Measurements from ENCODE around the gene IL6R.
A peak's percentile ranks its signal among the peaks of the same experiment; 100 is the strongest.
"Not testable (repeated sequence)": the region's sequence is repeated elsewhere in the genome, so short reads cannot be mapped to it uniquely, and the experiment has no call there.

IL6R gene

DNA sequence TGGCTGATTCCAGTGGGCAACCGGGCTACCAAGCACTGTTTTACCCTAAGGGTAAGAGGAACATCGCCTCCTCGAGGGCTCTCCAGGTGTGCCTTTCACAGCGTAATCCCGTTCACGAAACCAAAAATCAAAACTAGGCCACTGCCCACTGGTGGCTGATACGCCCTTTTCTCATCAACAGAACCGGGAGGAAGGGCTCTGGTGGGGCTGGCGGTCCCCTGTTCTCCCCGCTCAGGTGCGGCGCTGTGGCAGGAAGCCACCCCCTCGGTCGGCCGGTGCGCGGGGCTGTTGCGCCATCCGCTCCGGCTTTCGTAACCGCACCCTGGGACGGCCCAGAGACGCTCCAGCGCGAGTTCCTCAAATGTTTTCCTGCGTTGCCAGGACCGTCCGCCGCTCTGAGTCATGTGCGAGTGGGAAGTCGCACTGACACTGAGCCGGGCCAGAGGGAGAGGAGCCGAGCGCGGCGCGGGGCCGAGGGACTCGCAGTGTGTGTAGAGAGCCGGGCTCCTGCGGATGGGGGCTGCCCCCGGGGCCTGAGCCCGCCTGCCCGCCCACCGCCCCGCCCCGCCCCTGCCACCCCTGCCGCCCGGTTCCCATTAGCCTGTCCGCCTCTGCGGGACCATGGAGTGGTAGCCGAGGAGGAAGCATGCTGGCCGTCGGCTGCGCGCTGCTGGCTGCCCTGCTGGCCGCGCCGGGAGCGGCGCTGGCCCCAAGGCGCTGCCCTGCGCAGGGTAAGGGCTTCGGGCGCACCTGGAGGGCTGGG is at the start of gene IL6R:
IL6R (plus strand) TSS at position 360 of the 763 bp plus-strand sequence; CDS start at position 647, 287 bp downstream.
- DNase-seq, result peak; percentile 62

DNA sequence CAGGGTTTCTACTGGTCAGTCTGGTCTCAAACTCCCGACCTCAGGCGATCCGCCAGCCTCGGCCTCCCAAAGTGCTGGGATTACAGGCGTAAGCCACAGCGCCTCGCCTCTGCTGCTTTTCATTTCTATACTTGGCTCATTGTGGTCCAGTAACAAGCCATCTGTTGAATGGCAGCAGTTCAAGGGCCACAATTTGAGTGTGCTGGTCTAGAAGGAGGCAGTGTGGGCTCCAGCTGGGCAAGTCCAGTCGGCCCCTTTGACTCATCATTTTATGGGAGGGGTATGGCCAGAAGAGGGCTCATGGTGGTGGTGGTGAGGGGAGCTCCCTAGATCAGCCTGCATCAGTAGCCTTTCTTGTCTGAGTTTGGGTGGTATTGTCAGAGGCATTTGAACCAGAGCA is 46.6 kb upstream of the IL6R start:
- no peak for DNase-seq

DNA sequence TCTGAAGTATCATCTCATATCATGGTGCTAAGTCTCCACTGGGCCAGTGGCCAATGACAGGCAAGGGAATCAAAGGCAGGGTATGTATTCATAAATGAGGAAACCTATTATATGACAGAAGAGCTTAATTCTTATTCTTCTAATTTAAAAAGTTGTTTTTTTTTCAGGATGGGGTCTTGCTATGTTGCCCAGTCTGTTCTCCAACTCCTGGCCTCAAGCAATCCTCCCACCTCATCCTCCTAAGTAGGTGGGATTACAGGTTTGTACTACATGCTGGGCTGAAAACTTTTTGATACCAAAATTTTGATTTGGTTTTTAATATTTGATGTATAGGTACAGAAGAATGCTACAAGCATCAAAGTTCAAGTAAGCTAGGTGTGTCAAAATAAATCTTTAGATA is 44.9 kb upstream of the IL6R start:
- no peak for DNase-seq

DNA sequence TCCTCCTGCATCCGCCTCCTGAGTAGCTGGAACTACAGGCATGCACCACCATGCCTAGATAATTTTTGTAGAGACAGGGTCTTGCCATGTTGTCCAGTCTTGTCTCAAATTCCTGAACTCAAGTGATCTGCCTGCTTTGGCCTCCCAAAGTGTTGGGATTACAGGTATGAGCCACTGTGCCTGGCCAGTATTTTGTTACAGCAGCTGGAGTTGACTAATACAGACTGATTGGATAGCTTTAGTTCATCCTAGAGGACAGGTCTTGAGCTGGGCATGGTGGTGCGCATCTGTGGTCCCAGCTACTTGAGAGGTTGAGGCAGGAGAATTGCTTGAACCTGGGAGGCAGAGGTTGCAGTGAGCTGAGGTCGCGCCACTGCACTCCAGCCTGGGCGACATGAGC is 44.3 kb upstream of the IL6R start:
- DNase-seq, result not testable (repeated sequence)

DNA sequence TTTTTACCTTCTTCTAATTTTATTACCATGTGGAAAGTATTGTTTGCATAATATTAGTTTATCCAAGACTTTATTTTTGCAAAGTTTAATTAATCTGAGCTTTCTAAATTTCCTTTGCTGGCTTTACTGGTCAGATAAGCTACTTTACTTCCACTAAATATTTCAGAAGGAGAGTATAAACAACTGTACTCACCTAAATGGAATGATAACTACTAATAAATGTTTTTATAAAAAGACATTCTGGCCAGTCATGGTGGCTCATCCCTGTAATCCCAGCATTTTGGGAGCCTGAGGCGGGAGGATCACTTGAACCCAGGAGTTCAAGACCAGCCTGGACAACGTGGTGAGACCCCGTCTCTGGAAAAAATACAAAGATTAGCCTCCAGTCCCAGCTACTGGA is 43.8 kb upstream of the IL6R start:
- no peak for DNase-seq

DNA sequence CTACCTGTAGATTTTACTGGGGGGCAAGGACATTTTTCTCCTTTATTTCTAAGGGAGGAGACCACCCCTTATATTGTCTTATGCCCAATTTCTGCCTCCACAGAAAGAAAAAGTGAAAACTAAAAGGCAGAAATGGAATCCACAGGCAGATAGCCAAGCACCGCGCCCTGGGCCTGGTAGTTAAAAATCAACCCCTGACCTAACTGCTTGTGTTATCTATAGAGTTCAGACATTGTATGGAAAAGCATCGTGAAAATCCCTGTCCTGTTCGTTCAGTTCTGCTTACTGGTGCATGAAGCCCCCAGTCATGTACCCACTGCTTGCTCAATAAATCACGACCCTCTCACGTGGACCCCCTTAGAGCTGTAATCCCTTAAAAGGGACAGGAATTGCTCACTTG is 33.7 kb upstream of the IL6R start:
- DNase-seq, result no peak

DNA sequence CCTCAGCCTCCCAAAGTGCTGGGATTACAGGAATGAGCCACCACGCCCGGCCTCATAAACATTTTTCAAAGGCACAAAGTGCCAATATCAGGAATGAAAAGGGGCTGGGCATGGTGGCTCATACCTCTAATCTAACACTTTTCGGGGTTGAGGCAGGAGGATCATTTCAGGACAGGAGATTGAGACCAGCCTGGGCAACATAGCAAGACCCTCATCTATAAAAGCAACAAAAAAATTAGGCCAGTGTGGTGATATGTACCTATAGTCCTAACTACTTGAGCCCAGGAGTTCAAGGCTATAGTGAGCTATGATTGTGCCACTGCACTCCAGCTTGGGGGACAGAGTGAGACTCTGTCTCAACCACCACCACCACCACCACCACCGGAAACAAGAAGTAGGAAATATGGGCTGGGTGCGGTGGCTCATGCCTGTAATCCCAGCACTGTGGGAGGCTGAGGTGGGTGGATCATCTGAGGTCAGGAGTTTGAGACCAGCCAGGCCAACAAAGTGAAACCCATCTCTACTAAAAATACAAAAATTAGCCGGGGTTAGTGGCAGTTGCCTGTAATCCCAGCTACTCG is 31.3 kb upstream of the IL6R start:
- not testable (repeated sequence) for DNase-seq

DNA sequence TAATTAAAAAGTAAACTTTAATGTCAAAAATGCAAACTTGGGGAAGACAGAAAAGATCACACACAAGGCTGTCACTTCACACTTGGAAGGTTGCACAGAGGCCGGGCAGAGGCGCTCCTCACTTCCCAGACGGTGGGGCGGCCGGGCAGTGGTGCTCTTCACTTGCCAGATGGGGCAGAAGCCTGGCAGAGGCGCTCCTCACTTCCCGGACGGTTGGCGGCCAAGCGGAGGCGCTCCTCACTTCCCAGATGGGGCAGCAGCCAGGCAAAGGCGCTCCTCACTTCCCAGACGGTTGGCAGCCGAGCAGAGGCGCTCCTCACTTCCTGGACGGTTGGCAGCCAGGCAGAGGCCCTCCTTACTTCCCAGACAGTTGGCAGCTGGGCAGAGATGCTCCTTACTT is 25.8 kb upstream of the IL6R start:
- no peak for DNase-seq

DNA sequence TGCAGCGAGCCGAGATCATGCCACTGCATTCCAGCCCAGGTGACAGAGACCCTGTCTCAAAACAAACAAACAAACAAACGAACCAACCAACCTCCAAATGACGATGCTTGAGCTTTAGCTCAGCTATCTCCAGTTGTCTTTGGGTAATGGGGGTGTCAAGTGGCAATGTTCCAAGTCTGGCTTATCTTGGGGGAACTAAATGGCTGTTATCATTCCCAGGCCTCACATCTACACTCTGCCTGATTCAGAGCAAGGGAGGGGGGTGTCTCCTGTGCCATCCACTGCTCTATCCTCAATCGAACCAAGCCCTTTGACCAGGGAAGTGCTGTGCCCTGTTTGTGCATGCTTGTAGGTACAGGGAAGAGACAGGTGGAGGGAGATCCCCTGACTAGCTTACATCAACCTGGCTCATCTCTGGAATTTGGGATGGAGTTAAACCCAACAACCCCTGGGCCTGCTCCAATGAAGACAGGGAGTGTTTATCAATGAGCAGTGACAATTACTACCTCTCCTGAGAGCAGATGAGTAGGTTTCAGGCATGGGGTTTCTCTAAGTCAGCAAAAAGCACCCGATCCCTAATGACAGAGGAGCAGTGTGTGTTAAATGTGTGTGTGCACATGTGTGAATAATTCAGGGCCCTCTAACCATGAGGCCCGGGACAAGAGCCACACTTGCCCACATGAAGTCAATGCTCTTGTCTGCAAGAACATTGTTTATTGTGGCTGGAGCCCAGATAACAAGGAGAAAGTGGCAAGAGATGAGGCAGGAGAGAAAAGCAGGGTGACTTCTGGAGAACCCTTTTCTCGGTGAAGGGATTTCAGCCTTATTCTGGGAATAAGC is 20.3 kb upstream of the IL6R start:
- DNase-seq, result no peak

DNA sequence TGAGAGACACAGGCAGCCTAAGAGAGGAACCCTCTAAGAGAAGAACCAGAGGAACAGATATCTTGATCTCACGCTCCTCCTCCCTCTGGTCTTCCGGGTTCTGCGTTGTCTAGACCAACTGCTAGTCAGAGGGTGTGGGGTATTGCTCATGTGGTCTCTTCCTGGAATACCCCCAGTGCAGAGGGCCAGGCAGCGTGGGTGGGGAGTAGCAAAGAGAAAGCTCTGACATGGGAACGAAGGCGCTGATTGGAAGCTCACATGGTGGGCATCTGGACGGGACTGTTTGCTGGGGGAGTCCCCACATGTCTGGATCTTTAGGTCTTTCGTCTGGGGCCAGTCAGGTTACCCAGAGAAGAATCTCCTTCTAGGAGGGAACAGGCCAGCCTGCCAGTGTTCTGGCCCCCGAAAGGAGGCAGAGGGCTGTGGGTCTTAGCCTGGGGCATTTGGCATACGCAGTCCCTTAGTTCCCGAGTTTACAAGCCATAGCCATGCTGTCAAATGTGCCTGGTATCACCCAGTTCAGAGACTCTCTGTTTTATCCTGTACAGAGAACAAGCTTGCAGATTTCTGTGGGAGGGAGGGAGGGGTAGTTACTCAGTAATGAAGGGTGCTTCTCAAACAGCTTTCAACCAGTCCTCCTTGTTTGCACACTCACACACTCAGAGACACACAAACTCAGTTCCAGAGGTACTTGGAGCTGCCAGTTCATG is 18.3 kb upstream of the IL6R start:
- DNase-seq, result peak; percentile 71

DNA sequence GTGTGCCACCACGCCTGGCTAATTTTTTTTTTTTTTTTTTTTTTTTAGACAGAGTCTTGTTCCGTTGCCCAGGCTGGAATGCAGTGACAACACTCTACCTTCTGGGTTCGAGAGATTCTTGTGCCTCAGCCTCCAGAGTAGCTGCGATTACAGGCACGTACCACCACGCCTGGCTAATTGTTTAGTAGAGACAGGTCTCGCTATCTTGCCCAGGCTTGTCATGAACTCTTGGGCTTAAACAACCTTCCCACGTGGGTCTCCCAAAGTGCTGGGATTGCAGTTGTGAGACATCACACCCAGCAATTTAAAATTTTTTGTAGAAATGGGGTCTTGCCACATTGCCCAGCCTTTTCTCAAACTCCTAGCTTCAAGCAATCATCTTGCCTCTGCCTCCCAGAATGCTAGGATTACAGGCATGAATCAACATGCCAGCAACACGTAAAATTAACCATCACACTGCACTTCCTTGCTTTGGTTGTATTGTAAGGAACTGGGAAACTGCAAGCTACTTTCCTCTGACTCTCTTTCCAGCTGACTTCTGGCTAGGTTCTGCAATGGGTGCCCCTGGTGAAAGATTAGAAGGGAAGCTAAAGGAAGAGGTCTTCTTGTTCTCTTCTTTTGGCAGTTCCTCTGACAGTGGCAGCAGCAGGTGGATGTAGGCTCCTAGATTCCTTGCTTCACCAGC is 13.9 kb upstream of the IL6R start:
- no peak for DNase-seq

DNA sequence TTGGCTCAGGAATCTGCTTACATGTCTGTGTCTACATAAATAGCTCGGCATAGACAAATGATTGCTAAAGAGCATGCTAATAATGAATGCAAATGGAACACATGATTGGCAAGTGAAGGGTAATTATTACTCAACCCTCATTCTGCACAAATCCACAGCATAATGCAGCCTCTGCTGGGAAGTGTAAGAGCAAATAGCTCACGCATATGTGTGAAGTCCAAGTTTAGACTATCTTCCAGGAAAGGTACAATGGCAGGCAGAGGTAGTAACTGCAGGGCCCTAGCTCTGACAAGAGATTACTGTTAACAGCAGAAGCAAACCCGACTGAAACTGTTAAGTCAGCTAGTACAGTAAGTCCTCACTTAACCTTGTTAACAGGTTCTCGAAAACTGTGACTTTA is 7.0 kb upstream of the IL6R start:
- DNase-seq, result no peak

DNA sequence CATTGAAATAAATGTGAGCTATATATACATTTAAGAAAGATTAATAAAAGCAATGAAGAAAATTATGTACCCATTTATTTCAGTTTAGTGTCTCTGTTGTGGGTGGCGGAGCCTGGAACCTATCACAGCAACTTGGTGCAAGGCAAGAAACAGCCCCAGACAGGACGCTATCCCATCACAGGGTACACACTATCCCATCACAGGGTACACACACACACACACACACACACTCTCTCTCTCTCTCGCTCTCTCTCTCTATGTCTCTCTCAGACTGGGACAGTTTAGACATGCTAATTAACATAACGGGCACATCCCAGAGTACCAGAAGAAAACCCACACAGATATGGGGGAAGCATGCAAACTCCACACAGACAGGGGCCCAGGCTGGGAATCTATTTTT is 6.5 kb upstream of the IL6R start:
- no peak for DNase-seq

DNA sequence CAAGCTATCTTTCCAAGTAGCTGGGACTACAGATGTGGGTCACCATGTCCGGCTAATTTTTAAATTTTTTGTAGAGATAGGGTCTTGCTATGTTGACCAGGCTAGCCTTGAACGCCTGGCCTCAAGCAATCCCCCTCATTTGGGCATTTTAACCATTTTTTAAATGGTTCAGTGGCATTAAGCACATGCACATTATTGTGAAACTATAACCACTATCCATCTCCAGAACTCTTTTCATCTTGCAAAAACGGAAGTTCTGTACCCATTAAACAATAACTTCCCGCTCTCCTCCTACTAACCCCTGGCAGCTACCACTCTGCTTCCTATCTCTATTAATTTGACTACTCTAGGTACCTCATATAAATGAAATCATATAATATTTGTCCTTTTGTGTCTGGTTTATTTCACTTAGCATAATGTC is 4.8 kb upstream of the IL6R start:
- no peak for DNase-seq

DNA sequence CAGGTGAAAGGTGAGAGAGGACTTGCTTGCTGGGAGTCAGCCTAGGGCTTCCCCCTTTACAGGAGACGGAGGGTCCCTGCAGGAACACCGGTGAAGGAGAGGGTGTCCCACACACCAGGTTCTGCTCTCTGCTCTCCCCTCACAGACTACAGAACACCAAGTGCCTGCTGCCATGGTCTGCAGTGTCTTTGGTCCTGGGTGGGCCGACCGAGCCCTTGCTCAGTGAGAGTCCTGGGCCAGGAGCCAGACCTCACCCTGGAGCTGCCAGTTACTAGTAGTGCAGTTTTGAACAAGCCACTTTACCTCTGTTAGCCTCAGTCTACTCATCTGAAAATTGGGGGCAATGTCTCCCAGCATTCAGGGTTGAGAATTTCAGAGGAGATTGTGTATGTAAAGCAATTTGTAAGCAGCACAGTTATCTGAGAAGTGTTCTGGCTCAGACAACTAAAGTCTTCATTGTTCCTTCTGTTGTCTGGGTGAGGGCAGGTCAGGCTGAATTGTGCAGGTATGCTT is 2.7 kb upstream of the IL6R start:
- DNase-seq, result no peak

DNA sequence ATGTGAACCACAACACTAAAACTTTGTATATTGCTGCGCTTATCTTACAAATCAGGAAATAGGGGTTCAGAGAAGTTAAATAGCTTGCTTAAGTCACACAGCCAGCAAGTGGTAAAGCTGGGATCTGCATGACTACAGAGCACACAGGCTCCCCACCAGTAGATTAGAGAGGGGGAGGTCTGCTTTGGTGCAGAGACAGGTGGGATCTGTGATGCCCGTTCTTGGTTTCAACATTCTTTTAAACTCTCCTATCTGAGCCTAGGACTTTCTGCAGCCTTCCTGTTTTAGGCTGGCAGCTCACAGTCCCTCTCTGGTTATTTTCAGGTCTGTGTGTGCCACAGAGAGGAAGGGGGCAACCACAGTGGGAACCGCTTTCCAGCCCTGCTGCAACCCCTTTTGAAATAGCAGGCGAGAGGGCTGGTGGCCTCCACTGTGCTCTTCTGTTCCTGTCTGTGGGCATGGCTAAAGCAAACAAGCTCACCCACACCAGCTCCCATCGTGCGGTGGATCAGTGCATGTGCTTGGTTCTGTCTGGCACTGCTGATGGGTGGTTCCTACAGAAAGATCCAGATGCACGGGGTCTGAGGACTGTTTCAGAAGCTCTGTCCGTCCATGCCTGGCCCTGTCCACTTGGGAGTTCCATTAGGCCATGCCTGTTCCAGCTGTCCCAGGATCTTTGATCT is 1.7 kb upstream of the IL6R start:
- peak; percentile 23 for DNase-seq

DNA sequence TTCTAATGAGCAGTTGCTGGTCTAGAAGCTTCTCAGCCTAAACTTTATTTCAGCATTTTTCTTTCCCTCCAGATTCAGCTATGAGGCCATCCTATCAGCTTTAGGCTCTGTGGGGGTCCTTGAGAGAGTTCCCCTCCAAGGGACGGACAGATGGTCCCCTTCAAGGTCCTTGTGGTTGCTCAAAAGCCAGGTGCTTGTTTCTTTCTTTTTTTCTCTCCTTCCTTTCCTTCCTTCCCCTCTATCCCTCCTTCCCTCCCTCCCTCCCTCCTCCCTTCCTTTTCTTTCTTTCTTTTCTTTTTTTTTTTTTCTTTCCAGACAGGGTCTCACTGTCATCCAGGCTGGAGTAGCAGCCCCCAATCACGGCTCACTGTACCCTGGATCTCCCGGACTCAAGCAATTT is 1.2 kb upstream of the IL6R start:
- DNase-seq, result no peak

DNA sequence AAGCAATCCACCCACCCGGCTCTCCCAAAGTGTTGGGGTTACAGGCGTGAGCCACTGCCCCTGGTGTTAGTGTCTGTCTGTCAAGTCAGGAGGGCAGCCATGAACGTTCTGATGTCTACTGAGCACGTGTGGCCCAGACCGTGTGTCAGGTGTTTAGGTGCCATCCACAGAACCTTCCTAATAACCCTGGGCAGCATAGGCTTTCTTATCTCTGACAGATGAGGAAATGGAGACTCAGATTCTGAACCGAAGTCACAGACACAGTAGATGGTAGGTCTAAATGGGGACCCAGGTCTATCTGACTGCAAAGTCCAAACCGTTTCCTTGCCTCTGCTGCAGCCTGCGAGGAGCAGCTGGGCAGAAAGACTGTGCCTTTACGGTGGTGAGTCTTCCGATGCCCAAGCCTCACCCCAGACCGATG is 622 bp upstream of the IL6R start:
- no peak for DNase-seq

DNA sequence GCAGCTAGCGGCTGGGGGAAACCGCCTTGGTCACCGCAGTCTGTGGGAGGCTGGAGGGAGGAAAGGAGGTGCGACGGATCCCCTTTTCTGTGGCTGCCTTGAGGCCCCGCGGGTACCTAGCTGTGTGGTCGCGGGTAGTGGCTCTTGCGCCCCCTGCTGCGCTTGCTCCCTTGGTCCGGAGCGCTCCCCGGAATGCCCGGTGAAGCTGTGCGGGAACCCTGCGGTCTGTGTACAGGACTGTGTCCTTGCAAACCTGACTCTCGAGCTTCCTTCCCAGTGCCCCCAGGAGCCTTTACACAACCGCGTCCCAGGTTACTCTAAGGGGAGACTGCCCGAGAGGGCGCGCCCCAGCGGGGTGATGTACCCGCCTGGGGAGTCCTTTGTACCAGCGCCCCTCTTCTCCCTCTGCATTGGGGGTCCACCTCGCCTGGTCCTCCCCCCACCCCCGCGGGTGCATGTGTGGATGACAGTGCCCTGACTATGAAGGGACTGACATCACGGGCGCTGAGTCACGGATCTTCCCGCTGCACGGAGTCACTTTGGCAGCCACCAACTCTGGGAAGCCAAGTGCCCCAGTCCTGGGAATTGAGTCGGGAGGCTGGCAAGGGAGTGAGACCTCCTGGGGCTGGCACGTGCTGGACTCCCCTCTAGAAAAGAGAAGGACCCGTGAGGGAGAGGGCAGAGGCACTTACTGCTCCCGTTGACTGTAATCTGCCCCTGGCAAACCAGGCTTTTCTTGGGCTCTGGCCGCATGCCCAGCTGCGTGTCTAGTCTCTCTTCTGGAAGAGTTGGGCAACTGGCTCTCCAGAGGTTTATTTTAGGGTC is 816 bp downstream of the IL6R start:
- peak; percentile 70 for DNase-seq

DNA sequence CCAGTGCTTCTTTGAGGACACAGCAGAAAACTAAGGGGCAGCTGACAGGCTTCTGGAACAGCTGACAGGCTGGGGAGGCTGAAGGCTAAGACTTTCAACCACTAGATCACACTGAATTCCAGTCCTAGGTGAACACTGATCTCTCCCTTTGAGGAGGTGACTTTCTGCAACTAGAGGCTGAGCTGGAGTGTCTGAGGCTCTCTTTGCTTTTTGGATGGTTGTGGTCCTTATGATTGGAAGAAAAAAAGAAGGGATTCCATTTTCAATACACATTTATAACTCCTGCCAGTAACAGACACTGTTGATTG is 1.4 kb downstream of the IL6R start:
- DNase-seq, result no peak

DNA sequence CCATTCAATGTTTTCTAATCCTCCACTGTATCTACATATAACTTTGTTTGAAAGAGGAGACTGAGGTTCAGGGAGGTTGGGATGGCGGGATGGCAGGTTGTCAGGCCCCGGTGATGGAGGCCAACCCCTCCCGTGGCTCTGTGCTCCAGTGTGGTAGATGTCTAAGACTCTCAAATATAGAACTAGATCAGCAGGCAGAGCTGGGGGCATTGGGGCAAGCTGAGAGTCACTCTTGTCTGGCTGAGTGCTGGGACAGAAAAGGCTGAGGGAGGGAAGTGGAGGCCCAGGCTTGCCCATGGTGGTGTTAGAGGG is 1.7 kb downstream of the IL6R start:
- peak; percentile 22 for DNase-seq
